Liver (tissue), 9 donors: ENCODE measurements around the gene NKTR. TPM values are rescaled to one million over a fixed set of nuclear protein-coding genes. Genes with fewer than 3 reads are reported as not detected.

Experiments
- DNase-seq: peaks from one replicate; pipeline ENCODE4 v3.0.0-alpha.2; 2017; ENCODE audit warnings: low spot score
- H3K27ac ChIP-seq, 2 donors: one replicate each; pipeline ENCODE4 v1.7.0; 2013; ENCODE audit warnings: inconsistent platforms in 2 of 2, low read length in 2 of 2, control low read depth in 1 of 2, low read depth in 1 of 2, mild to moderate bottlenecking in 1 of 2
- H3K27me3 ChIP-seq, 4 donors: one replicate each; pipeline versions ENCODE4 v1.6.1 to v1.7.0; 2013; ENCODE audit warnings: low read length in 3 of 4, inconsistent platforms in 1 of 4, mild to moderate bottlenecking in 1 of 4, moderate library complexity in 1 of 4; ENCODE audit not compliant: control insufficient read depth in 4 of 4, insufficient read depth in 4 of 4
- H3K36me3 ChIP-seq, 4 donors: one replicate each; pipeline versions ENCODE4 v1.6.1 to v1.7.0; 2013; ENCODE audit warnings: low read length in 3 of 4, mild to moderate bottlenecking in 3 of 4, low read depth in 1 of 4, moderate library complexity in 1 of 4; ENCODE audit not compliant: control insufficient read depth in 4 of 4, insufficient read depth in 3 of 4
- H3K4me1 ChIP-seq, 4 donors: one replicate each; pipeline versions ENCODE4 v1.6.1 to v1.7.0; 2013; ENCODE audit warnings: low read length in 3 of 4, mild to moderate bottlenecking in 3 of 4, moderate library complexity in 1 of 4; ENCODE audit not compliant: control insufficient read depth in 4 of 4, insufficient read depth in 4 of 4
- H3K4me3 ChIP-seq, 3 donors: one replicate each; pipeline versions ENCODE4 v1.6.1 to v1.7.0; 2013; ENCODE audit warnings: low read length in 3 of 3, control low read depth in 1 of 3, low read depth in 1 of 3, mild to moderate bottlenecking in 1 of 3
- H3K9ac ChIP-seq, 2 donors: one replicate each; pipeline ENCODE4 v1.7.0; 2013; ENCODE audit warnings: low read length in 2 of 2, mild to moderate bottlenecking in 2 of 2, moderate library complexity in 2 of 2, control low read depth in 1 of 2, low read depth in 1 of 2
- H3K9me3 ChIP-seq, 4 donors: one replicate each; pipeline versions ENCODE4 v1.6.1 to v1.7.0; 2013; ENCODE audit warnings: low read length in 3 of 4; ENCODE audit not compliant: control insufficient read depth in 4 of 4
- ATF3 ChIP-seq: IDR thresholded peaks from 2 replicates; pipeline ENCODE4 v1.6.1; 2016; ENCODE audit warnings: antibody characterized with exemption
- CTCF ChIP-seq: fragments of 150-350 bp; IDR thresholded peaks from 2 replicates; pipeline ENCODE4 v1.5.1; 2017; ENCODE audit warnings: improper control_type of control experiment, low read depth, low read length; ENCODE audit not compliant: missing input control
- EGR1 ChIP-seq, 2 donors: IDR thresholded peaks; 2 replicates each; pipeline ENCODE4 v1.6.1; 2016 to 2018; ENCODE audit warnings: antibody characterized with exemption in 2 of 2, low read depth in 2 of 2
- FOXA1 ChIP-seq: IDR thresholded peaks from 2 replicates; pipeline ENCODE4 v1.6.1; 2016; ENCODE audit warnings: antibody characterized with exemption
- FOXA2 ChIP-seq: IDR thresholded peaks from 2 replicates; pipeline ENCODE4 v1.6.1; 2016; ENCODE audit warnings: antibody characterized with exemption
- GABPA ChIP-seq, 2 donors: IDR thresholded peaks in 1 of 2; conservative IDR thresholded peaks in 1 of 2; 2 replicates each; pipeline ENCODE4 v1.6.1; 2016; ENCODE audit warnings: antibody characterized with exemption in 2 of 2, mild to moderate bottlenecking in 1 of 2, moderate library complexity in 1 of 2
- HNF4A ChIP-seq, 2 donors: conservative IDR thresholded peaks; 2 replicates each; pipeline ENCODE4 v1.6.1; 2016; ENCODE audit warnings: antibody characterized with exemption in 2 of 2, mild to moderate bottlenecking in 2 of 2
- HNF4G ChIP-seq: IDR thresholded peaks from 2 replicates; pipeline ENCODE4 v1.6.1; 2016; ENCODE audit warnings: antibody characterized with exemption
- JUND ChIP-seq, 2 donors: IDR thresholded peaks; 2 replicates each; pipeline ENCODE4 v1.6.1; 2016; ENCODE audit warnings: antibody characterized with exemption in 2 of 2
- MAX ChIP-seq: IDR thresholded peaks from 2 replicates; pipeline ENCODE4 v1.6.1; 2016; ENCODE audit warnings: antibody characterized with exemption
- NR2F2 ChIP-seq: IDR thresholded peaks from 2 replicates; pipeline ENCODE4 v1.6.1; 2016; ENCODE audit warnings: antibody characterized with exemption
- RAD21 ChIP-seq, 2 donors: IDR thresholded peaks; 2 replicates each; pipeline ENCODE4 v1.6.1; 2016; ENCODE audit warnings: antibody characterized with exemption in 2 of 2, mild to moderate bottlenecking in 2 of 2
- REST ChIP-seq: IDR thresholded peaks from 2 replicates; pipeline ENCODE4 v1.6.1; 2016; ENCODE audit warnings: antibody characterized with exemption, mild to moderate bottlenecking
- RXRA ChIP-seq, 2 donors: IDR thresholded peaks; 2 replicates each; pipeline ENCODE4 v1.6.1; 2017 to 2018; ENCODE audit warnings: antibody characterized with exemption in 2 of 2, mild to moderate bottlenecking in 1 of 2
- SP1 ChIP-seq: IDR thresholded peaks from 2 replicates; pipeline ENCODE4 v1.6.1; 2018; ENCODE audit warnings: antibody characterized with exemption, mild to moderate bottlenecking
- TAF1 ChIP-seq: conservative IDR thresholded peaks from 2 replicates; pipeline ENCODE4 v1.6.1; 2016; ENCODE audit warnings: antibody characterized with exemption, mild to moderate bottlenecking
- YY1 ChIP-seq: IDR thresholded peaks from 2 replicates; pipeline ENCODE4 v1.6.1; 2016; ENCODE audit warnings: antibody characterized with exemption, mild to moderate bottlenecking
- ZBTB33 ChIP-seq: IDR thresholded peaks from 2 replicates; pipeline ENCODE4 v1.6.1; 2016; ENCODE audit warnings: antibody characterized with exemption
- WGBS: extraction: QIAGEN DNeasy Blood & Tissue Kit; methylation state at CpG from one replicate; pipeline ENCODE4 v1.1.7; 2013; 5-methylcytosine and 5-hydroxymethylcytosine counted together
- polyA plus RNA-seq, 2 donors: library from polyadenylated mRNA; stranded (reverse) in 1 of 2; unstranded in 1 of 2; fragments of 200-250 nt in 1 of 2; fragments of >200 nt in 1 of 2; fragmentation: Nextera tagmentation in 1 of 2; extraction: Ambion mirVana in 1 of 2; gene quantifications; one replicate each; pipeline versions ENCODE4 v1.2.1 to v1.2.3, GENCODE V29; 2013 to 2015
- total RNA-seq, 2 donors: library from RNA; depleted of rRNA; stranded (reverse); fragments of >200 nt; gene quantifications; one replicate each; pipeline ENCODE4 v1.2.3, GENCODE V29; 2014
- donor health status: healthy.
- donor health status: healthy.
- donor health status: healthy.
- donor health status: healthy.
- donor health status: healthy.

The NKTR gene
- total and polyA plus RNA-seq, 4 donors, result 5.8 to 75.5 (median 28.1) TPM

- Histone ChIP-seq H3K27me3 (no peaks in the 10 kb centered on the region), H3K36me3 (no peaks in the 10 kb centered on the region), H3K4me3 (no peak overlapping the region), H3K4me1 (no peaks in the 10 kb centered on the region), H3K9ac (no peak overlapping the region), H3K9me3 (no peaks in the 10 kb centered on the region), H3K27ac (no peak overlapping the region)
- DNase-seq, result no peak
- TF ChIP-seq SP1, result no peak
- TF ChIP-seq TAF1, result no peak
- no peak for TF ChIP-seq JUND (IDR thresholded peaks at IDR 0.05)
- no peak for TF ChIP-seq CTCF
- no peak for TF ChIP-seq HNF4A (conservative IDR thresholded peaks at IDR 0.05)
- no peak for TF ChIP-seq GABPA (IDR thresholded peaks at IDR 0.05 in 1 of 2, conservative IDR thresholded peaks at IDR 0.05 in 1 of 2)
- TF ChIP-seq HNF4G, result no peak
- TF ChIP-seq ATF3, result no peak
- no peak for TF ChIP-seq MAX
- TF ChIP-seq ZBTB33, result no peak
- 86% methylated on average over 4 of the region's 4 CpGs for WGBS
These were observed 93.0 kb downstream of the NKTR start for GRCh38 chr3:42693530-42693930.

GRCh38 chr3:42694366-42694765 lies 93.9 kb downstream of the NKTR start:
- TF ChIP-seq MAX, result no peak
- TF ChIP-seq REST, result no peak
- no peak for TF ChIP-seq YY1
- TF ChIP-seq ZBTB33, result no peak
- no peak for TF ChIP-seq RAD21 (IDR thresholded peaks at IDR 0.05)
- no peak for TF ChIP-seq CTCF
- TF ChIP-seq NR2F2, result no peak
- TF ChIP-seq TAF1, result no peak
- TF ChIP-seq EGR1 (IDR thresholded peaks at IDR 0.05; ENCODE audit: low read depth in 2 of 2), result no peak
- no peak for TF ChIP-seq FOXA2
- no peak for TF ChIP-seq FOXA1
- TF ChIP-seq SP1, result no peak
- TF ChIP-seq JUND (IDR thresholded peaks at IDR 0.05), result no peak
- no peak for TF ChIP-seq GABPA (IDR thresholded peaks at IDR 0.05 in 1 of 2, conservative IDR thresholded peaks at IDR 0.05 in 1 of 2)
- TF ChIP-seq ATF3, result no peak
- TF ChIP-seq HNF4A (conservative IDR thresholded peaks at IDR 0.05), result no peak
- no peak for TF ChIP-seq RXRA (IDR thresholded peaks at IDR 0.05)
- TF ChIP-seq HNF4G, result no peak
- Histone ChIP-seq H3K36me3 (no peaks in the 10 kb centered on the region), H3K4me1 (no peaks in the 10 kb centered on the region), H3K9ac (no peak overlapping the region), H3K27me3 (no peaks in the 10 kb centered on the region), H3K4me3 (no peak overlapping the region), H3K9me3 (no peaks in the 10 kb centered on the region), H3K27ac (no peak overlapping the region)
- DNase-seq, result no peak
